ENCODE measurements around the gene RYR2.

RYR2 gene

DNA sequence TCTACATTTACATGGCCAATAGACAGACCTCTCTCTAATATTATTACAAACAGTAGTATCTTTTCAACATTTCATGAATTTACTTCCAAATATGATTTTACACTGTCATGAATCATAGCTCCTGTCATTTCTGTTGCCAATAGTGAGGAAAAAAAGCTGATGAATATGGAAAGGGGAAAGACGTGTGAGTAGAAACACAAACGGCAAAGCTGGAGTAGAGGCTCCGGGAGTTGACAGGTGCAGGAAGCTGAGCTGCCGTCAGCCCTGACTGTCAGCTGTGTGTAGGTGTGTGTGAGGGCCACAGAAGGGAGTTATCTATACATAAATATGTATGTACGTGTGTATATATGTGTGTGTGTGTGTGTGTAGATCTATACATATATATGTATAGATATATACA, 431.9 kb downstream of the RYR2 start:
- Histone ChIP-seq H3K27ac (ENCODE audit: low read length) (no peak overlapping the region), H3K4me3 (ENCODE audit: low read length in 2 of 2) (no peak overlapping the region), H3K9me3 (ENCODE audit: control insufficient read depth in 2 of 2, low read length in 2 of 2) (no peaks in the 10 kb centered on the region), H3K27me3 (ENCODE audit: control insufficient read depth in 1 of 2, insufficient read depth in 2 of 2, low read length in 2 of 2) (no peaks in the 10 kb centered on the region), H3K9ac (ENCODE audit: low read length in 2 of 2) (no peak overlapping the region), H3K4me1 (ENCODE audit: control insufficient read depth, insufficient read depth, low read length) (no peaks in the 10 kb centered on the region), H3K36me3 (ENCODE audit: control insufficient read depth in 2 of 2, insufficient read depth in 2 of 2, low read length in 2 of 2) (peaks cover 0 to 5% of the 10 kb centered on the region in 2 donors)

DNA sequence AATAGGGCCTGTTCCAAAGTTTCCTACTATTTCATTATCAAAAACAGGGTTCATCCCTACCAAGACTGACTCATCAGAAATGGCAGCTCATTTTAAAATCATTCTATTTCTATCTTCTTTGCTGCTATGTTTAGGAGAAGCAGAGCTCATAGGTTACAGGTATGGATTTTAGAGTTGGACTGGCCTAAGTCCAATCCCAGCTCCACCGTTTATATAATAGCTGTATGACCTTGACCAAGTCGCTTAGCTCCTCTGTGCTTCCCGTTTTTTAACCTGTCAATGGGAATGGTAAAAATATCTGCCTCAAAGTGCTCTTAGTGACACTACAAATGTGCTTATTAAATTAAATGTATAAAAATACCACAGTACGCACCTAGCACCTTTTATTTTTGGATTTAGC, 436.1 kb downstream of the RYR2 start:
- Histone ChIP-seq H3K36me3 (ENCODE audit: control insufficient read depth in 2 of 2, insufficient read depth in 2 of 2, low read length in 2 of 2) (no peaks in the 10 kb centered on the region), H3K4me3 (ENCODE audit: low read length in 2 of 2) (no peak overlapping the region), H3K27me3 (ENCODE audit: control insufficient read depth in 1 of 2, insufficient read depth in 2 of 2, low read length in 2 of 2) (no peaks in the 10 kb centered on the region), H3K9me3 (ENCODE audit: control insufficient read depth in 2 of 2, low read length in 2 of 2) (no peaks in the 10 kb centered on the region), H3K27ac (ENCODE audit: low read length) (no peak overlapping the region), H3K9ac (ENCODE audit: low read length in 2 of 2) (no peak overlapping the region), H3K4me1 (ENCODE audit: control insufficient read depth, insufficient read depth, low read length) (no peaks in the 10 kb centered on the region)

DNA sequence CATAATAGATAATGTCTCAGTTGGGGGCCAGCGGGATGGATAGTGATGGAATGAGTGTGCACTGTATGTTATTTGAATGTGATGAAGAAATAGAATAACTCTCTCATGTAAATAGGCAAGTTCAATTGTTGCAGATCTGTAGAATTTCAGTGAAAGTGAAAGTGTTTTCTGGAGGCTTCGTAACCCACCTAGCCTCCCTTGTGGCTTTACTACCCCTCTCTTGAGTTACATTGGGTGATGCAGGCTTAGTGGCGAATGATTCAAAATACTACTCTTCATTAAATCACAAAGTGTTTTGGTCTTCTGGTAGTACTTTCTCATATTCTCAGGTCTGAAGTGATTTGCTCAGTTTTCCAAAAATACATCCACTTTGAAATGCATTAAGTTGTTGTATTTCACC, 436.9 kb downstream of the RYR2 start:
- H3K4me1 ChIP-seq (ENCODE audit: control insufficient read depth, insufficient read depth, low read length), result no peaks in the 10 kb centered on the region
- no peaks in the 10 kb centered on the region for H3K9me3 ChIP-seq (ENCODE audit: control insufficient read depth in 2 of 2, low read length in 2 of 2)
- H3K27ac ChIP-seq (ENCODE audit: low read length), result no peak overlapping the region
- H3K9ac ChIP-seq (ENCODE audit: low read length in 2 of 2), result no peak overlapping the region
- no peaks in the 10 kb centered on the region for H3K36me3 ChIP-seq (ENCODE audit: control insufficient read depth in 2 of 2, insufficient read depth in 2 of 2, low read length in 2 of 2)
- no peak overlapping the region for H3K4me3 ChIP-seq (ENCODE audit: low read length in 2 of 2)
- no peaks in the 10 kb centered on the region for H3K27me3 ChIP-seq (ENCODE audit: control insufficient read depth in 1 of 2, insufficient read depth in 2 of 2, low read length in 2 of 2)

DNA sequence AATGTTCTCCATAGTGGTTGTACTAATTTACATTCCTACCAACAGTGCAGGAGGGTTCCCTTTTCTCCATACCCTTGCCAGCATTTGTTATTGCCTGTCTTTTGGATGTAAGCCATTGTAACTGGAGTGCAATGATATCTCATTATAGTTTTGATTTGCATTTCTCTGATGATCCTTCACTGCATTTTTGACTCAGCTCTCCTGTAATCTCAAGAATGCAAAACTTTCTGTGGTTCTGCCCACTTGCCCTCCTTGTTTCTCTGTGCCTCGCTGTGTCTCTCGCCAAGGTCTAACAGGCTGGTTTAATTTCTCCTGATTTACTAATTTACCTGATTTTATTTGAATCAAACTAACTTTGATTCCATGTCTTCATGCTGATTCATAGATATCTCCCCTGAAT, 440.8 kb downstream of the RYR2 start:
- H3K27me3 ChIP-seq (ENCODE audit: control insufficient read depth in 1 of 2, insufficient read depth in 2 of 2, low read length in 2 of 2), result no peaks in the 10 kb centered on the region
- no peak overlapping the region for H3K27ac ChIP-seq (ENCODE audit: low read length)

DNA sequence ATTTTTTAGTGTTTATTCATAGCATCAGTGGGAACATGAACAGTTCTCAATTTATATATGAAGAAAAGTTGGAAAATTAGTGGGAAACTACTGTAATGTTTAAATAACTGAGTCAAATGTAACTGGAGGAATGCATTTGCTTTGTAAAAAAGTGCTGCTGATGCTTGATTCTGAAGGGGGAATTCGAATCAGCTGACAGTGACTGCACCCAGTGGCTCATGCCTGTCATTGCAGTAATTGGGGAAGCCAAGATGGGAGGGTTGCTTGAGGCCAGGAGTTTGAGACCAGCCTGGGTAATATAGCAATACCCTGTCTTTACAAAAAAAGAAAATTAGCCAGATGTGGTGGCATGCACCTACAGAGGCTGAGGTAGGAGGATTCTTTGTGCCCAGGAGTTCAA, 450.4 kb downstream of the RYR2 start:
- no peak overlapping the region for H3K27ac ChIP-seq (ENCODE audit: low read length)
- H3K9me3 ChIP-seq (ENCODE audit: control insufficient read depth in 2 of 2, low read length in 2 of 2), result no peaks in the 10 kb centered on the region
- no peaks in the 10 kb centered on the region for H3K4me1 ChIP-seq (ENCODE audit: control insufficient read depth, insufficient read depth, low read length)
- H3K9ac ChIP-seq (ENCODE audit: low read length in 2 of 2), result no peak overlapping the region
- H3K4me3 ChIP-seq (ENCODE audit: low read length in 2 of 2), result no peak overlapping the region
- peaks cover 0 to 3% of the 10 kb centered on the region in 2 donors for H3K36me3 ChIP-seq (ENCODE audit: control insufficient read depth in 2 of 2, insufficient read depth in 2 of 2, low read length in 2 of 2)
- no peaks in the 10 kb centered on the region for H3K27me3 ChIP-seq (ENCODE audit: control insufficient read depth in 1 of 2, insufficient read depth in 2 of 2, low read length in 2 of 2)

More for the DNA sequence above, 440.8 kb downstream of the RYR2 start:
- no peak overlapping the region for H3K9ac ChIP-seq (ENCODE audit: low read length in 2 of 2)
- no peak overlapping the region for H3K4me3 ChIP-seq (ENCODE audit: low read length in 2 of 2)
- H3K9me3 ChIP-seq (ENCODE audit: control insufficient read depth in 2 of 2, low read length in 2 of 2), result no peaks in the 10 kb centered on the region
- H3K36me3 ChIP-seq (ENCODE audit: control insufficient read depth in 2 of 2, insufficient read depth in 2 of 2, low read length in 2 of 2), result no peaks in the 10 kb centered on the region
- H3K4me1 ChIP-seq (ENCODE audit: control insufficient read depth, insufficient read depth, low read length), result no peaks in the 10 kb centered on the region

DNA sequence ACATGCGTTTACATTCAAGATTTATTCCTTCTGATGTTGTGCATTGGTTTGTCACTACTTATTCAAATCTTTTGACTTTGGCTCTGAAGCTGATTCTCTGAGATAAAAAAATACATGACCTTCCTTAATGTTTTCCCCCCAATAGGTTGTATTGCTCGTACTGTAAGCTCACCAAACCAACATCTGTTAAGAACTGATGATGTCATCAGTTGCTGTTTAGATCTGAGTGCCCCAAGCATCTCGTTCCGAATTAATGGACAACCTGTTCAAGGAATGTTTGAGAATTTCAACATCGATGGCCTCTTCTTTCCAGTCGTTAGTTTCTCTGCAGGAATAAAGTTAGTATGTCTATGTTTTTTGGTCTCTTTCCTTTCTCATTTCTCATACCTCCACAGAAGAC, 458.6 kb downstream of the RYR2 start:
- Histone ChIP-seq H3K4me3 (ENCODE audit: low read length in 2 of 2) (no peak overlapping the region), H3K36me3 (ENCODE audit: control insufficient read depth in 2 of 2, insufficient read depth in 2 of 2, low read length in 2 of 2) (peaks cover 0 to 5% of the 10 kb centered on the region in 2 donors), H3K27me3 (ENCODE audit: control insufficient read depth in 1 of 2, insufficient read depth in 2 of 2, low read length in 2 of 2) (no peaks in the 10 kb centered on the region), H3K27ac (ENCODE audit: low read length) (no peak overlapping the region), H3K9ac (ENCODE audit: low read length in 2 of 2) (no peak overlapping the region), H3K9me3 (ENCODE audit: control insufficient read depth in 2 of 2, low read length in 2 of 2) (no peaks in the 10 kb centered on the region), H3K4me1 (ENCODE audit: control insufficient read depth, insufficient read depth, low read length) (no peaks in the 10 kb centered on the region)

DNA sequence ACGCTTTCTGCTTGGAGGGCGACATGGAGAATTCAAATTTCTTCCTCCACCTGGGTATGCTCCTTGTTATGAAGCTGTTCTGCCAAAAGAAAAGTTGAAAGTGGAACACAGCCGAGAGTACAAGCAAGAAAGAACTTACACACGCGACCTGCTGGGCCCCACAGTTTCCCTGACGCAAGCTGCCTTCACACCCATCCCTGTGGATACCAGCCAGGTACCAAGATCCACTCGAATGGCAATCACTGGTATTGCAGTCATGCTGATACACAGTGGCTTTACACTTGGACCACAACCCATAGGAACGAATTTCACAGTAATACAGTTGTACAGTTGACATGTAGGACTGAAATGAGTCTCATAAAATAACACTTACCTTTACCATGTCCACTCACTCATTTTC, 461.3 kb downstream of the RYR2 start:
- H3K9ac ChIP-seq (ENCODE audit: low read length in 2 of 2), result no peak overlapping the region
- H3K27me3 ChIP-seq (ENCODE audit: control insufficient read depth in 1 of 2, insufficient read depth in 2 of 2, low read length in 2 of 2), result no peaks in the 10 kb centered on the region
- peaks cover 0 to 2% of the 10 kb centered on the region in 2 donors for H3K36me3 ChIP-seq (ENCODE audit: control insufficient read depth in 2 of 2, insufficient read depth in 2 of 2, low read length in 2 of 2)
- H3K4me1 ChIP-seq (ENCODE audit: control insufficient read depth, insufficient read depth, low read length), result no peaks in the 10 kb centered on the region
- H3K27ac ChIP-seq (ENCODE audit: low read length), result no peak overlapping the region
- H3K9me3 ChIP-seq (ENCODE audit: control insufficient read depth in 2 of 2, low read length in 2 of 2), result no peaks in the 10 kb centered on the region
- H3K4me3 ChIP-seq (ENCODE audit: low read length in 2 of 2), result no peak overlapping the region

DNA sequence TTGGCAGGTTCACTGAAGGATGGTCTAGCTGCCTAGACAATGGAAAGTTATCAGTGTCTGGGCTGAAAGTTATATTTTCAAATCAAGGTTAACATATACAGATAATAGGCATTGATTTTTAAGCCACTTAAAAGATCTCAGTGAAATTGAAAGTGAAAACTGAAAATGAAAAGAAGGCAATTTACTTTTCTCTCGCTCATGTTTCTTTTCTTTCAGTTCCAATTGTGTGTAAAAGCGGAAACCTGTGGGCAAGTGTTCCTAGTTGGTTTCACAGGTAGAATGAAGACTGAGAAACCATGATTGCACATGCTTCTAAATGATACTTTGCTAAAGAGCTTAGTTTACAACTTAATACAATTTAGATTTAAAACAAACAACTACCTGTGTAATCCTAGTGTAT, 465.0 kb downstream of the RYR2 start:
- Histone ChIP-seq H3K9ac (ENCODE audit: low read length in 2 of 2) (no peak overlapping the region), H3K4me3 (ENCODE audit: low read length in 2 of 2) (no peak overlapping the region), H3K4me1 (ENCODE audit: control insufficient read depth, insufficient read depth, low read length) (no peaks in the 10 kb centered on the region), H3K9me3 (ENCODE audit: control insufficient read depth in 2 of 2, low read length in 2 of 2) (no peaks in the 10 kb centered on the region), H3K27me3 (ENCODE audit: control insufficient read depth in 1 of 2, insufficient read depth in 2 of 2, low read length in 2 of 2) (no peaks in the 10 kb centered on the region), H3K36me3 (ENCODE audit: control insufficient read depth in 2 of 2, insufficient read depth in 2 of 2, low read length in 2 of 2) (peaks cover 0 to 2% of the 10 kb centered on the region in 2 donors), H3K27ac (ENCODE audit: low read length) (no peak overlapping the region)

DNA sequence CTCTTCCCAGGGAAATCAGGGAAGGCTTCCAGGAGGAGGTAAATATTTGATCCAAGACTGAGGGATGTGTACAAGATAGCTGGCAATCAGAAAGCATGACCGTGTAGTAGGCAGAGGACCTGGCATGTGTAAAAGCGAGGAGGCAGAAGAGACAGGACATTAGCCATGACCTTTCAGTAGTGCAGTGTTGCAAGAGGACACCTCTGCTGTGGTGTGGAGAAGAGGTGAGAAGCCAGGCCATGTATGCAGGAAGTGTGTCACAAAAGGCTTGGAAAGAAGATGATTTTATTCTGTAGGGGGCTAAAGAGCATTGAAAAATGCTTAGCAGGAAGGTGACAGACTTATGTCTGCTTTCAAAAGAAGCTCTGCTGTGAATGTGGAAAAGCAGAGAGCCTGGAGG, 467.8 kb downstream of the RYR2 start:
- Histone ChIP-seq H3K9me3 (ENCODE audit: control insufficient read depth in 2 of 2, low read length in 2 of 2) (no peaks in the 10 kb centered on the region), H3K9ac (ENCODE audit: low read length in 2 of 2) (no peak overlapping the region), H3K4me3 (ENCODE audit: low read length in 2 of 2) (no peak overlapping the region), H3K27ac (ENCODE audit: low read length) (no peak overlapping the region), H3K4me1 (ENCODE audit: control insufficient read depth, insufficient read depth, low read length) (no peaks in the 10 kb centered on the region), H3K36me3 (ENCODE audit: control insufficient read depth in 2 of 2, insufficient read depth in 2 of 2, low read length in 2 of 2) (no peaks in the 10 kb centered on the region), H3K27me3 (ENCODE audit: control insufficient read depth in 1 of 2, insufficient read depth in 2 of 2, low read length in 2 of 2) (no peaks in the 10 kb centered on the region)

DNA sequence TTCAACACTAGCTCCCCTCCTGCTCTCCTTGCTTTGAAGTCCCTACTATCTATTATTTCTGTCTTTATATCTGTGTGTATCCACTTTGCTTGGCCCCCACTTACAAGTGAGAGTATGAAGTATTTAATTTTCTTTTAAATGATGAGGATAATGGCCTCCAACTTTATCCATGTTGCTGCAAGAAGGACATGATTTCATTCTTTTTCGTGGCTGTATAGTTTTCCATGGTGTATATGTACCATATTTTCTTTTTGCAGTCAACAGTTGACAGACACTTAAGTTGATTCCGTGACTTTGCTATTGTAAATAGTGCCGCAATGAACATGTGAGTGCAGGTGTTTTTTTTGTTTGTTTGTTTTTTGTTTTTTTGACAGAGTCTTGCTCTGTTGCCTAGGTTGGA, 483.1 kb downstream of the RYR2 start:
- H3K9me3 ChIP-seq (ENCODE audit: control insufficient read depth in 2 of 2, low read length in 2 of 2), result no peaks in the 10 kb centered on the region
- no peak overlapping the region for H3K9ac ChIP-seq (ENCODE audit: low read length in 2 of 2)
- no peak overlapping the region for H3K27ac ChIP-seq (ENCODE audit: low read length)
- H3K27me3 ChIP-seq (ENCODE audit: control insufficient read depth in 1 of 2, insufficient read depth in 2 of 2, low read length in 2 of 2), result no peaks in the 10 kb centered on the region
- H3K4me1 ChIP-seq (ENCODE audit: control insufficient read depth, insufficient read depth, low read length), result no peaks in the 10 kb centered on the region
- no peaks in the 10 kb centered on the region for H3K36me3 ChIP-seq (ENCODE audit: control insufficient read depth in 2 of 2, insufficient read depth in 2 of 2, low read length in 2 of 2)
- H3K4me3 ChIP-seq (ENCODE audit: low read length in 2 of 2), result no peak overlapping the region

DNA sequence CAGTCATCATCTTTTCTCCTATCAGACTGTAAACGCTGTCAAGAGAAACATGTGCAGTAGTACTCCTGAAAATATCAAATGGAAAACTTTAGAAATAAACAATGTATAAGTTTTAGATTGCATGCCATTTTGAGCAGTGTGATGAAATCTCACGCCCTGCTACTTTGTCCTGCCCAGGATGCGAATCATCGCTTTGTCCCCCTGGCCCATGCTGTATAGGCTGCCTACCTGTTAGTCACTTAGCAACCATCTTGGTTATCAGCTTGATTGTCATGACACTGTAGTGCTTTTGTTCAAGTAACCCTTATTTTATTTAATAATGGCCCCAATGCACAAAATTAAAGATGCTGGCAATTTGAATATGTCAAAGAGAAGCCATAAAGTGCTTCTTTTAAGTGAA, 485.8 kb downstream of the RYR2 start:
- Histone ChIP-seq H3K27ac (ENCODE audit: low read length) (no peak overlapping the region), H3K4me3 (ENCODE audit: low read length in 2 of 2) (no peak overlapping the region), H3K9ac (ENCODE audit: low read length in 2 of 2) (no peak overlapping the region), H3K9me3 (ENCODE audit: control insufficient read depth in 2 of 2, low read length in 2 of 2) (no peaks in the 10 kb centered on the region), H3K4me1 (ENCODE audit: control insufficient read depth, insufficient read depth, low read length) (no peaks in the 10 kb centered on the region), H3K36me3 (ENCODE audit: control insufficient read depth in 2 of 2, insufficient read depth in 2 of 2, low read length in 2 of 2) (no peaks in the 10 kb centered on the region), H3K27me3 (ENCODE audit: control insufficient read depth in 1 of 2, insufficient read depth in 2 of 2, low read length in 2 of 2) (no peaks in the 10 kb centered on the region)

DNA sequence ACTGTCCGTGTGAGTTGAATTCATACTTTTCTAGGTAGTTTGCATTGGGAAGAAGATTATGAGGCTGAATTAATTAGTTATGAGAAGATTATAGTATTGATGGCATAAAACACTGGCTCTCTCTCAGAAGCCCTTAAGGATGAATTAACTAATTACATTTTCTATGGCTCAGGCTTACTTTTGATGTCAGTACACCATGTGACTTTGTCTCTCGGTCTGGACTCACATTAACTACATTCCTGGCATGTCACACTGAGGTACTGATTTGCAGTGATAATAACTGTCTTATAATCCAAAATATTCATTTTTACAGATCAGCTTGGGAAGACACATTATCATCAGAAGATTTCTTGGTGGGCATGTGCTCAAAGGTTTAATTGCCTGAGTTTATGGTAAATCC, 486.6 kb downstream of the RYR2 start:
- no peak overlapping the region for H3K9ac ChIP-seq (ENCODE audit: low read length in 2 of 2)
- H3K36me3 ChIP-seq (ENCODE audit: control insufficient read depth in 2 of 2, insufficient read depth in 2 of 2, low read length in 2 of 2), result no peaks in the 10 kb centered on the region
- H3K27me3 ChIP-seq (ENCODE audit: control insufficient read depth in 1 of 2, insufficient read depth in 2 of 2, low read length in 2 of 2), result no peaks in the 10 kb centered on the region
- no peak overlapping the region for H3K4me3 ChIP-seq (ENCODE audit: low read length in 2 of 2)
- H3K9me3 ChIP-seq (ENCODE audit: control insufficient read depth in 2 of 2, low read length in 2 of 2), result no peaks in the 10 kb centered on the region
- H3K4me1 ChIP-seq (ENCODE audit: control insufficient read depth, insufficient read depth, low read length), result no peaks in the 10 kb centered on the region
- H3K27ac ChIP-seq (ENCODE audit: low read length), result no peak overlapping the region
